GM23338 (cell line): ENCODE data around the gene DPH6. TPM values are rescaled to one million over a fixed set of nuclear protein-coding genes. Genes with fewer than 3 reads are reported as not detected.

ENCODE experiments used
- ATAC-seq: fragments of 200-7000 bp; cut with Tn5 transposase; 3 replicates; pipeline ENCODE4 v1.9.1; 2020
- DNase-seq: peaks from one replicate; pipeline ENCODE4 v3.0.0-alpha.2; 2015; ENCODE audit warnings: low spot score
- H2AFZ ChIP-seq: fragments of 200-600 bp; sonication (generic); 2 replicates; pipeline ENCODE4 v1.8.0; 2016; ENCODE audit warnings: antibody characterized with exemption, mild to moderate bottlenecking, moderate library complexity
- H3F3A ChIP-seq: fragments of 200-600 bp; sonication (generic); replicated peaks from 2 replicates; pipeline ENCODE4 v1.8.0; 2017; ENCODE audit warnings: antibody characterized with exemption, mixed run types, low read depth
- H3K27ac ChIP-seq: fragments of 200-600 bp; sonication (generic); 2 replicates; pipeline ENCODE4 v1.6.1; 2016; ENCODE audit warnings: low read depth
- H3K27me3 ChIP-seq: fragments of 200-600 bp; sonication (generic); 2 replicates; pipeline ENCODE4 v1.8.0; 2016; ENCODE audit warnings: mild to moderate bottlenecking, mixed run types, moderate library complexity; ENCODE audit not compliant: insufficient read depth
- H3K36me3 ChIP-seq: fragments of 200-600 bp; sonication (generic); 2 replicates; pipeline ENCODE4 v1.8.0; 2016; ENCODE audit warnings: mild to moderate bottlenecking; ENCODE audit not compliant: insufficient read depth
- H3K4me1 ChIP-seq: fragments of 200-600 bp; sonication (generic); 2 replicates; pipeline ENCODE4 v1.8.0; 2016; ENCODE audit warnings: mild to moderate bottlenecking, moderate library complexity; ENCODE audit not compliant: insufficient read depth
- H3K4me2 ChIP-seq: fragments of 200-600 bp; sonication (generic); 2 replicates; pipeline ENCODE4 v1.7.1; 2017; ENCODE audit warnings: mixed run types
- H3K4me3 ChIP-seq: fragments of 200-600 bp; sonication (generic); 2 replicates; pipeline ENCODE4 v1.6.1; 2016; ENCODE audit warnings: mixed run types
- H3K79me2 ChIP-seq: fragments of 200-600 bp; sonication (generic); replicated peaks from 2 replicates; pipeline ENCODE4 v1.8.0; 2017; ENCODE audit warnings: mild to moderate bottlenecking; ENCODE audit not compliant: insufficient read depth
- H3K9me2 ChIP-seq: fragments of 200-600 bp; sonication (generic); 2 replicates; pipeline ENCODE4 v1.8.0; 2017; ENCODE audit not compliant: insufficient read depth
- H4K20me1 ChIP-seq: fragments of 200-600 bp; sonication (generic); replicated peaks from 2 replicates; pipeline ENCODE4 v1.8.0; 2017; ENCODE audit warnings: mild to moderate bottlenecking; ENCODE audit not compliant: insufficient read depth
- H3K27ac Mint-ChIP-seq: 2 replicates; pipeline ENCODE4 v1.8.0; 2020; ENCODE audit warnings: inconsistent platforms, mild to moderate bottlenecking, moderate library complexity, mixed read lengths
- H3K27me3 Mint-ChIP-seq: 3 replicates; pipeline ENCODE4 v1.8.0; 2022; ENCODE audit warnings: low read depth, mild to moderate bottlenecking, moderate library complexity, mixed read lengths, inconsistent platforms; ENCODE audit not compliant: insufficient read depth, poor library complexity
- H3K36me3 Mint-ChIP-seq: 3 replicates; pipeline ENCODE4 v1.8.0; 2021; ENCODE audit warnings: low read depth, mild to moderate bottlenecking, inconsistent platforms, moderate library complexity, mixed read lengths
- H3K4me1 Mint-ChIP-seq: 3 replicates; pipeline ENCODE4 v1.8.0; 2020; ENCODE audit warnings: mild to moderate bottlenecking, inconsistent platforms, mixed read lengths
- H3K4me3 Mint-ChIP-seq: 3 replicates; pipeline ENCODE4 v1.8.0; 2021; ENCODE audit warnings: moderate library complexity, mild to moderate bottlenecking, inconsistent platforms, mixed read lengths
- H3K9me3 Mint-ChIP-seq: 3 replicates; pipeline ENCODE4 v1.8.0; 2020; ENCODE audit warnings: moderate library complexity, mild to moderate bottlenecking, inconsistent platforms, mixed read lengths
- ETS1 ChIP-seq: IDR thresholded peaks from 2 replicates; pipeline ENCODE4 v1.6.1; 2016; ENCODE audit warnings: antibody characterized with exemption
- EZH2 ChIP-seq: fragments of 200-600 bp; sonication (generic); IDR thresholded peaks from one replicate; pipeline ENCODE4 v1.8.0; 2017; ENCODE audit warnings: antibody characterized with exemption, mild to moderate bottlenecking, low read depth; ENCODE audit not compliant: unreplicated experiment
- JUNB ChIP-seq: IDR thresholded peaks from one replicate; pipeline ENCODE4 v1.6.1; 2016; ENCODE audit warnings: antibody characterized with exemption; ENCODE audit not compliant: unreplicated experiment
- REST ChIP-seq: IDR thresholded peaks from one replicate; pipeline ENCODE4 v1.6.1; 2018; ENCODE audit warnings: antibody characterized with exemption; ENCODE audit not compliant: unreplicated experiment
- ZNF114 ChIP-seq: fragments of 250-450 bp; sonication (Bioruptor Pico); IDR thresholded peaks from 2 replicates; pipeline ENCODE4 v1.5.0; 2020; ENCODE audit warnings: mild to moderate bottlenecking, moderate library complexity
- ZNF331 ChIP-seq: fragments of 250-450 bp; sonication (Bioruptor Pico); IDR thresholded peaks from 2 replicates; pipeline ENCODE4 v1.5.0; 2020; ENCODE audit warnings: low read depth, mild to moderate bottlenecking, moderate library complexity
- ZNF462 ChIP-seq: fragments of 250-450 bp; sonication (Bioruptor Pico); IDR thresholded peaks from 2 replicates; pipeline ENCODE4 v1.5.0; 2020; ENCODE audit warnings: mild to moderate bottlenecking, moderate library complexity
- polyA plus RNA-seq: library from polyadenylated mRNA; unstranded; fragments of >200 nt; fragmentation: Nextera tagmentation; extraction: Ambion mirVana; gene quantifications from 2 replicates; pipeline ENCODE4 v1.2.1, GENCODE V29; 2016
- total RNA-seq: library from RNA; depleted of rRNA; stranded (reverse); fragments of >200 nt; shearing (Covaris generic); gene quantifications from 2 replicates; pipeline ENCODE4 v1.2.3, GENCODE V29; 2014

The DPH6 gene
- total and polyA plus RNA-seq, 2 experiments from 2014 or later: 37.9 to 46.9 TPM

- no peak for TF ChIP-seq REST
These were observed 10.5 kb downstream of the DPH6 start (continued) for GRCh38 chr15:35535365-35535916.

- Mint-ChIP-seq H3K27ac (no peak overlapping the region), H3K4me1 (no peaks in the 10 kb centered on the region), H3K4me3 (no peak overlapping the region), H3K9me3 (peaks cover 3% of the 10 kb centered on the region; the same call in 1 of the 3 replicates), H3K36me3 (peaks cover 10% of the 10 kb centered on the region), H3K27me3 (no peaks in the 10 kb centered on the region)
- no peaks in the 10 kb centered on the region for H4K20me1 ChIP-seq
- H3K4me2 ChIP-seq: no peak overlapping the region
- no peak for ATAC-seq
- TF ChIP-seq ZNF114: no peak
- TF ChIP-seq JUNB: no peak
- TF ChIP-seq ETS1: no peak
- no peak for TF ChIP-seq ZNF331
- no peak for TF ChIP-seq EZH2
- TF ChIP-seq ZNF462: no peak
- no peak overlapping the region for H3K27ac ChIP-seq
- no peaks in the 10 kb centered on the region for H3K9me2 ChIP-seq
- no peak overlapping the region for H2AFZ ChIP-seq
- 0 out of 2 replicates have a peak, but pooled peaks cover 7% of the 10 kb centered on the region for H3K36me3 ChIP-seq
- H3K79me2 ChIP-seq: no peaks in the 10 kb centered on the region
- no peaks in the 10 kb centered on the region for H3F3A ChIP-seq
- no peaks in the 10 kb centered on the region for H3K27me3 ChIP-seq
- no peak overlapping the region for H3K4me3 ChIP-seq
- DNase-seq: no peak
- H3K4me1 ChIP-seq: no peaks in the 10 kb centered on the region
These were observed 12.5 kb downstream of the DPH6 start for GRCh38 chr15:35533130-35534110.
